Activated CD8-positive, alpha-beta memory T cell treated with anti-CD3 and anti-CD28 coated beads, Interleukin-2, amount 50 U/mL, for 48 hours (primary cell): ENCODE measurements around the gene SLC13A5.
A peak's percentile ranks its signal among the peaks of the same experiment; 100 is the strongest.
"Not testable (repeated sequence)": the region's sequence is repeated elsewhere in the genome, so short reads cannot be mapped to it uniquely, and the experiment has no call there.

ENCODE experiments used
- DNase-seq: peaks from one replicate; pipeline ENCODE4 v3.0.0-alpha.2; 2020

Gene SLC13A5

GRCh38 chr17:6710317-6710716 lies 2.9 kb downstream of the SLC13A5 start:
- no peak for DNase-seq

- DNase-seq: peak; percentile 36
Measured at GRCh38 chr17:6708357-6708961, 4.7 kb downstream of the SLC13A5 start.

- peak; percentile 34 for DNase-seq
Measured at GRCh38 chr17:6706996-6707395, 6.2 kb downstream of the SLC13A5 start.

- peak; percentile 25 for DNase-seq
Measured at GRCh38 chr17:6706499-6706898, 6.7 kb downstream of the SLC13A5 start.

DNA sequence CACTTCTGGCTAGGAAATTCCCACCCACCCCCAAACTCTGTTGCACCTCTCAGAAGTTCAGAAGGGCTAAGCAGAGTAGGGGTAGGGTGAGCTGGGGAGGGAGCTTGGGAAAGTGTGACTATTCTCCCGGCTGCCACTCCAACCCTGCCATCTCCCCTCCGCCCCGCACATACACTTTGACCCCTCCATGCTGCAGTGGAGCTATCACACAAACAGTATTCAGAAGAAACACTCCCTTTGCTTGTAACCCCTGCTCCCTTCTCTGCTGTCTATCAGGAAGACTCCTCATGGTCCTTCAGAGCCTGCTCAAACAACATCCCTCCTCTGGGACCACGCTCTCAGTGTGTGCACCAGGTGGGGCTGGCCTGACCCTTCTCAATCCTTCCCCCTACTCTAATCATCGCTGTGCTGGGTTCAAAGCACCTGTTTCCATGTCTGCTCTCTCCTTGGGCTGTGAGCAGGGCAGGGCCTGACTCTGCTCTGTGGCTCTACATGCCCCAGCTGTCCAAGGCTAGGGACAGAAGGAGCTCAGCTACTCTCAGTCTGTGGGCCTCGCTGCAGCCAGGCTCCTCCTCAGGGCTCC lies 8.6 kb downstream of the SLC13A5 start:
- DNase-seq: no peak

DNA sequence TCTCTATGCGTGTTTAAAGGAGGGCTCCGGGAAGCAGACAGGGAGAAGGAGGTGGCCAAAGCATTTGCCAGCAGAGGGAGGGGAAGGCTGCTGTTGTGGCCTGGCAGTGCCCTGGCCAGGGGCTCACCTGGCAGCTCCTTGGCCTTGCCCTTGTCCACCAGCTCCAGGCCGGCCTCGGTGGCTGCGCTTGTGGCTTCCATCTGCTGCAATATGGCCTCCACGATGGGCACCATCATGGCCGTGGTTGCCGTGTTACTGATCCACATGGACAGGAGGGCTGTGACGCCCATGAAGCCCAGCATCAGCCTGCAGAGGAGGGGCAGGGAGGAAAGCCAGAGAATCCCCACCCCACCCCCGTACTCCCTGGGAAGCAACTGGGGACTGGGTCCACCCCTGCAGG lies 9.4 kb downstream of the SLC13A5 start:
- DNase-seq: no peak

DNA sequence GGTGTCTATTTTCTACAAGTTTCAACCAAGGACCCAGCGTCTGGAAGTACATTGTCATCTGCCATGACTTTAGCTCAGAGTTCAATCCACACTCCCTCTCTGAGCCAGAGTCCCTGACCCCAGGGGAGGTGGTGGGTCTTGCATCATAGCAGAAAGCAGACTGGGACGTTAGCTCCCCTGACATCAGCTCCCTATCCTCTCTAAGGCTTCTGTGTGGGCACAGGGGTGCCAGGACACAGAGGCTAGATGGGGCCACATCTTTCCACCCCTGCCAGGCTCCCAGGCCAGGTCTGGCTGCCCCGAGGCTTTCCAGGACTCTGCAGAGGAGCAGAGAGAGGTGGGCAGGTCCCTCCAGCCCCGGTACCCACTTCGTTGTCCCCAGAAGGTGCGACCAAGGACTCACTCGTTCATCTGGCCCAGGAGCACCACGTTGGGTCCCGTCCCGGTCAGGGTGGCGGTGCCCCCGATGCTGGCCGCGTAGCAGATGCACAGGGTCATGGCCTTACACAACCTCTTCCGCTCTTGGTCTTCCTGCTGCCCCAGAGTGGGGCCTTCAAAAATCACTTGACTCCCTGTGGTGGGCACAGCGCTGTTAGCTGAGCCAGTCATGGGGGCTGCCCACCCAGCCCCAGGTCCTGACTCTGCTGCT lies 10.5 kb downstream of the SLC13A5 start:
- no peak for DNase-seq

DNA sequence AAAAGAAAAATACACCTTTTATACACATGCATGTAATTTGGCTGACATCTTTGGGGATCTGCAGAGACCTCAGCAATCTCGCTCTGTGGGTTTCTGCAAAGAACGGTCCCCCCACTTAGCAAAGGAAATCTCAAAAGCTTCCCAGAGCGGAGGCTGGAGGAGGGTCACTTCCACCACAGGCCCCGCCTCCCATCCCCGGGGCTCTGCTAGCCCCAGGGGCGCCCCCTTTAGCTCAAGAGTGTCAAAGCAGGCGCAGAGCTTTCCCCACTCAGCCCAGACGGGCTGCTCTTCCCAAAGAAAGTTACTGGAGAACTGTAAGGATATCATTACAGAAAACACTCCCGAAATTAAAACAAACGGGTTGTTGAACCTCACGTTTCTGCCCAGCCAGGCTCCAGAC lies 11.4 kb downstream of the SLC13A5 start:
- peak; percentile 73 for DNase-seq

DNA sequence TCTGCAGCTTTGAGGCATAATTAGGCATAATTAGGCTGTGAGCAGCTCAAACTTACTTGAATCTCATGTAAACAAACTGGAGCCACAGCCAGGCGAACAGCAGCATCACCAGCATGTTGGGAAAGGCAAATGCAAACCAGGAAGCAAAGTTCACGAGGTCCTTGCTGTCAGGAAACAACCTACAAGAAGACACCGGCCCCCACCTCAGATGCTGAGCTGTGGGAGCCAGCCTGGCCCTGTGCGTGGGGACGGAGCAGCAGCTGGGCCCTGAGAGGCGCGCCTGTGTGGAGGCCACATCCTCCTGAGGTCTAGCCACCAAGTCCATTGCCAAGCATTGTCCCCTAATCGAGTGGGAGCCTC lies 12.2 kb downstream of the SLC13A5 start:
- no peak for DNase-seq

DNA sequence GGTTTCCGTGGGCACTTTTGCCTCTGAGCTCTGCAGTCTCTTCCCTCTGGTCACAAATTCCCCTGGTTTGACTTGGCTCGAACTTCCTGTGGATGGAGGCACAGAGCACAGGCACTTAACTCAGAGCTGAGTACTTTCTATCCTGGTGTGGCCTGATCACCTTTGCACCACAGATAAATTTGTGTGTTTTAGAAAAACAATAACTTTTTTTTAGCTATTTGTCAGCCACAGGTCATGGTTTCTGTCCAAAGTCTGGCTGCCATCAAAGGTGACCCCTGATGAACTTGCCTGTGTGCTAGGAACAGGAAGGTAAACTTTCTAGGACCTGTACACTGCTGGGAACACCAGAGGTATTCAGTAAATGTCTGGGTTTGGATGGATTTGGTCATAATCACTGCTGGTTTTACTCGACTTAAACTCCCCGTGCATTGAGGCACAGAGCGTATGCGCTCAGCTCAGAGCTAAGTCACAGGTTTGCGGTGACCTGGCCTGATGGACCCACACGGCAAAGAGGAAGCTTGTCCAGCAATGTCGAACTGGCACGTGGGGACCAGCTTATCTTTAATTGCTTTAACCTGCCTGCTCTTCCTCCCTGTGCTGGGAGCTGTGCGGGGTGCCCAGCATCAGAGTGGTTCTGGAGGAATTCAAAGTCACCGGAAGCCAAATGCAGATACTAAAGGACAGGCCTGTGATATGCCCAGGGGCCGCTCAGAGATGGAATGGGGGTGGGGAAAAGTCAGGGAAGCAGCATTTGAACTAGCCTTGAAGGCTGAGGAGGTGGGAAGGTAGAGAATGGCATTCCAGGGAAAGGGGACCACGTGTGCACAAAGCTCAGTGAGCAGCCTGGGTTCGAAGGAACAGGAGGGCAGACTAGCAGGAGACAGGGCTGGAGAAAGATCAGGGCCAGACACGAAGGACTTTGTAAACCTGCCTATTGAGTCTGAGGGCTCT lies 12.9 kb downstream of the SLC13A5 start:
- no peak for DNase-seq

GRCh38 chr17:6698004-6698403 lies 15.2 kb downstream of the SLC13A5 start:
- no peak for DNase-seq

DNA sequence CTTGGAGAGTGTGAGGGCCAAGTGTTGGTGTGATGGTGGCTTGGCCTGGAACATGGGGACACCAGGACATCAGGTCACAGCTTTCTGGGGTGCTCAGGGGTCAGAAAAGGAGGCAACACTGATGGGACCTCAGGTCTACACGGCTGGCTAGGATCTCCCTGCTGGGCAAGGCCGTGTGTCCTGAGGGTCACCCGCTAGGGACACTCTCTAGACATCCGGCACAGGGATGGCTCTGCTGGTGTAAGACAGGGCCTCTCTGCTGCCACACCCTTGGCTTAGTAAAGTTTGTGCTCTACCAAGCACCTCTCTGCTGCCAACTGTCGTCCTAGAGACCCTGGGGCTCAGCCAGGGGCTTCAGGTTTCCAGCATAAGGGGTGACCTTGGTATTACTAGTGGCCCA lies 16.3 kb downstream of the SLC13A5 start:
- DNase-seq: no peak

DNA sequence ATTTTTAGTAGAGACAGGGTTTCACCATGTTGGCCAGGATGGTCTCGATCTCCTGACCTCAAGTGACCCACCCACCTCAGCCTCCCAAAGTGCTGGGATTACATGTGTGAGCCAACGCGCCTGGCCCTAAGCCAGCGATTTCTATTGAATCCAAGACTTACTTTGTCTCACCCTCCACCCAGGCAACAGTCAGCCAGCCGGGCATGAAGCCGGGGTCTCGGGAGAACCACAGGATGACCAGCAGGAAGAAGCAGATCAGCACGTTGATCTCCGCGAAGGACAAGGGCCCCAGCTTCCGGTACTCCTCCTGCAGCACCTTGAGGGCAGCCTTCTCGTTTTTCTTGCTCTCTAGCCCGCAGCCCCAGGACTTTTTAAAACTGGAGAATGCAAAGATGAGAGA lies 17.6 kb downstream of the SLC13A5 start:
- DNase-seq: no peak

DNA sequence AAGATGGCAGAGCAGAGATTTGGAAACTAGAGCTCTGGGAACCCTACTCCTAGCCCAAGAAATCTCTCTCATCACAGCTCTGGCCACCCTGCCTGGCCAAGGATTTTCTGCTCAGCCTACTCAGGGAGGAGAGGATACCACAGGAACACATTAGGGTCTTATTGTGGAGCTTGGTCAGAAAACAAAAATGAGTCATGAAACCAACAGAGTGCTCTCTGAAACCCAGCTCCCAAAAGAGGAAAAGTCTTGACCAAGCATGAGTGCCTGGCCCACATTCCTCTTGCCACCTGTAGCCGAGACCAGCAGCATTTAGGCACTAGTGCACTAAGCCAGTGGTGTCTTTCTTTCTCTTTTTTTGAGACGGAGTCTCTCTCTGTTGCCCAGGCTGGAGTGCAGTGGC lies 18.1 kb downstream of the SLC13A5 start:
- no peak for DNase-seq

DNA sequence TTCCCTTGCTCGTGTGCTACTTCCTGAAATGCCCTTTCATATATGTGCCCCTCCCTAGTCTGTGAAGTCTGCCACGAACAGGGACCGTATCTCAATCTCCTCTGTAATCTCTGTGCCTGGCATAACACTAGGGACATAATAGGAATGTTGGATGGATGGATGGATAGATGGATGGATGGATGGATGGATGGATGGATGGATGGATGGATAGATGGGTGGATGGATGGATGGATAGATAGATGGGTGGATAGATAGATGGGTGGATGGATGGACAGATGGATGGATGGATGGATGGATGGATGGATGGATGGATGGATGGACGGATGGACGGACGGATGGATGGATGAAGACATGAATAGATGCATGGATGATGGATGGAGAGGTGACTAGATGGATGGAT lies 21.2 kb downstream of the SLC13A5 start:
- not testable (repeated sequence) for DNase-seq

GRCh38 chr17:6691546-6691945 lies 21.6 kb downstream of the SLC13A5 start:
- no peak for DNase-seq

DNA sequence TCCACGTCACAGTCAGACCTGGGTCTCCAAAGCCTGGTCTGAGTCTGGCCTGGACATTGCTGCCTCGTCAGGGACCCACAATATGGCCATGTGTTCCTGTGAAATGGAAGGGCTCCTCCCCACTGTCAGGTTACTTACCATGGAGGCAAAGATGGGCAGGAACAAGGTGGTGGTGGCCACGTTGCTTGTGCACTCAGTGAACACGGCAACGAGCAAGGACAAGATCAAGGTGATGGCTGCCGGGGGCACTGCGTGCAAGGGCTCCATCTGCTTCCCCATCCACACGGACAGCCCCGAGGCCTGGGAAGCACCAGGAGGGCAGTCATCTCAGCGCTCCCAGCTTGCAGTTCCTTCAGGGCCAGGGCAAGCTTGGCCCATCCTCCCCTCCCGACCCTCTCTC lies 22.5 kb downstream of the SLC13A5 start:
- DNase-seq: no peak

GRCh38 chr17:6688944-6689343 lies 24.2 kb downstream of the SLC13A5 start:
- no peak for DNase-seq

- no peak for DNase-seq
Measured at GRCh38 chr17:6686026-6686425, 27.1 kb downstream of the SLC13A5 start.

GRCh38 chr17:6684881-6685767 lies 28.0 kb downstream of the SLC13A5 start:
- no peak for DNase-seq

- no peak for DNase-seq
Measured at GRCh38 chr17:6684460-6684783, 28.7 kb downstream of the SLC13A5 start.

DNA sequence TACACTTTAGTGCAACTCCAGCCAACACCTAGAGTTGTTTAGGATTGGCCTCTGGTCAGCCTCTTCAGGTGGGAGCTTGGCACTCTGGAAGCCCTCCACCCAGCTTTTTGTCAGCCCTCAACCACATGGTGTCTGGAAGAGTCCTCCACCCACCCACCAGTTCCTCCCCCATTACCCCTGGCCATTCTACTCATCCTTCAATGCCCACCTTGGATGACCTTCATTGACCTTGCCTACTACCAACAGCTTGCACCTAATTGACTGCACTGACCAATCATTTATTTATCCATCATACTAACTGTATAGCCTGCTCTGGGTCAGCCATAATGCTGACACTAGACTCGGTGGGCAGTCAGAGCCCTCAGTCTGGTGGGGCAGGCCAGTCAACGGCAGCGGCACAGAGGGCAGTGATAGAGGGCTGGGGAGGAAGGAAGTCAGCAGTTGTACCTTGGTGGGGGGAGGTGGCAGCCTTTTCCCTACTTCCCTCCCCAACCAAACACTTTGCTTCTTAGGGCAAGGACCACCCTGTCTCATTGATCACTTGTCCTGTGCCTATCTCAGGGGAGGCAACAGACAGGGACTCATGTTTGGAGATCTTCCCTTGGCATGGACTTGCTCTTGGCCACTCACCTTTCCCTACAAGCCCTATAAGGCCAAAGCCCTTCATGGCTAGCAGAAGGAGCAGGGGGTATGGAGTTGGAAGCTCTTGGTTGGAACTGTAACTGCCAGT lies 29.3 kb downstream of the SLC13A5 start:
- no peak for DNase-seq
